Right lobe of liver (tissue), 6 donors: Measurements from ENCODE around the gene ENTR1. TPM values are rescaled to one million over a fixed set of nuclear protein-coding genes. Genes with fewer than 3 reads are reported as not detected.

Experiments
- ATAC-seq, 4 donors: fragments of 200-7000 bp; cut with Tn5 transposase; one replicate each; pipeline ENCODE4 v1.9.1; 2020; ENCODE audit warnings: mild to moderate bottlenecking in 4 of 4, moderate library complexity in 4 of 4
- DNase-seq, 3 donors: peaks; one replicate each; pipeline ENCODE4 v3.0.0-alpha.2; 2020
- H3K27ac ChIP-seq, 3 donors: fragments of 200-600 bp; one replicate each; pipeline ENCODE4 v1.8.0; 2022
- H3K27me3 ChIP-seq, 2 donors: fragments of 200-600 bp; one replicate each; pipeline ENCODE4 v1.8.0; 2022
- H3K36me3 ChIP-seq, 4 donors: fragments of 200-600 bp; sonication (generic) in 1 of 4; one replicate each; pipeline versions ENCODE4 v1.5.1 to v1.8.0; 2017 to 2022; ENCODE audit warnings: control low read depth in 1 of 4
- H3K4me1 ChIP-seq, 4 donors: fragments of 200-600 bp; sonication (generic) in 1 of 4; one replicate each; pipeline versions ENCODE4 v1.5.1 to v1.8.0; 2017 to 2022; ENCODE audit warnings: control low read depth in 1 of 4
- H3K4me3 ChIP-seq, 3 donors: fragments of 200-600 bp; one replicate each; pipeline ENCODE4 v1.8.0; 2022
- H3K9me3 ChIP-seq, 4 donors: fragments of 200-600 bp; sonication (generic) in 1 of 4; one replicate each; pipeline versions ENCODE4 v1.5.1 to v1.8.0; 2017 to 2022; ENCODE audit warnings: control low read depth in 1 of 4
- POLR2A ChIP-seq: fragments of 450-650 bp; IDR thresholded peaks from one replicate; pipeline ENCODE4 v1.6.1; 2017; ENCODE audit warnings: antibody characterized with exemption, mild to moderate bottlenecking
- WGBS: methylation state at CpG from one replicate; pipeline ENCODE4 v1.1.6; 2018; ENCODE audit warnings: low coverage, low lambda C conversion rate; ENCODE audit not compliant: insufficient coverage; ENCODE audit errors: missing lambda C conversion rate; 5-methylcytosine and 5-hydroxymethylcytosine counted together
- intact Hi-C, 2 donors: fragments of 100-400 bp; cut with DNase I; formaldehyde crosslinking; loops; one replicate each; pipeline versions ENCODE4 v1.11.2 to v1.14.1; 2022
- total RNA-seq, 6 experiments: library from RNA; depleted of rRNA in 2 of 6; stranded (reverse); fragments of >200 nt in 2 of 6; fragmentation: NEBNext Ultra II Directional in 3 of 6; extraction: Animal tissue kit (Norgen Biotek cat#: 25700) in 3 of 6; gene quantifications; one replicate each; pipeline versions ENCODE4 v1.1.0 to v1.2.4, GENCODE V29; 2016 to 2023
- TF ChIP-seq, protein P1 (sequence below), 4 donors: fragments of 200-600 bp in 3 of 4; fragments of 450-650 bp in 1 of 4; IDR thresholded peaks; one replicate each; pipeline versions ENCODE4 v1.5.1 to v1.8.0; 2016 to 2022; ENCODE audit warnings: antibody characterized with exemption in 4 of 4, mild to moderate bottlenecking in 2 of 4
- donor health status: DM: no; HTN: yes; CAD: no.
- donor health status: DM: no; HTN: no; CAD: no.
- donor health status: DM: no; HTN: no; CAD: no.
- donor health status: DM: no; HTN: yes; CAD: no.
- donor health status: DM: no; HTN: yes; CAD: no.

ENTR1 gene
- total RNA-seq, 6 experiments from 2014 or later = 27.9 to 53.5 (median 35.4) TPM

DNA sequence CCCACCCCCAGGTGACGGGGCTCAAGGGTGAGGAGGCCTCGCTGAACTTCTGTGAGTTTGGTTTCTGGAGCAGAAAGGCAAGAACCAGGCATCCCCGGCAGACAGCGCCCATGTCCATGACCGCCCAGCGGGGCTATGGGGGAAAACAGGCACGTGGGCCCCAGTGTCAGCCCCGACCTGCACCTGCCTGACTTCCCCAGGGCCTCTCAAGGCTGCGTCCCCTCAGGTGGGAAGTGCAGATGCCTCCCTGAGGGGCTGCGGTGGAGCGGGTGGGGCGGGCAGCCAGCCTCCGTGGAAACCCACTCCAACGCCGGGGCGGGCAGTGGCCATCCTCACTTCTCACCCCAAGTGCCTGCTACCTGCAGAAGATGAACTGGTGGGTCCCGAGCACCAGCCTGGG is 30.0 kb downstream of the ENTR1 start:
- H3K4me3 ChIP-seq = no peak overlapping the region
- no peaks in the 10 kb centered on the region for H3K27me3 ChIP-seq
- peaks cover 0 to 39% (median 9%) of the 10 kb centered on the region in 4 donors for H3K36me3 ChIP-seq
- TF ChIP-seq POLR2A = no peak
- TF ChIP-seq, protein P1, sequence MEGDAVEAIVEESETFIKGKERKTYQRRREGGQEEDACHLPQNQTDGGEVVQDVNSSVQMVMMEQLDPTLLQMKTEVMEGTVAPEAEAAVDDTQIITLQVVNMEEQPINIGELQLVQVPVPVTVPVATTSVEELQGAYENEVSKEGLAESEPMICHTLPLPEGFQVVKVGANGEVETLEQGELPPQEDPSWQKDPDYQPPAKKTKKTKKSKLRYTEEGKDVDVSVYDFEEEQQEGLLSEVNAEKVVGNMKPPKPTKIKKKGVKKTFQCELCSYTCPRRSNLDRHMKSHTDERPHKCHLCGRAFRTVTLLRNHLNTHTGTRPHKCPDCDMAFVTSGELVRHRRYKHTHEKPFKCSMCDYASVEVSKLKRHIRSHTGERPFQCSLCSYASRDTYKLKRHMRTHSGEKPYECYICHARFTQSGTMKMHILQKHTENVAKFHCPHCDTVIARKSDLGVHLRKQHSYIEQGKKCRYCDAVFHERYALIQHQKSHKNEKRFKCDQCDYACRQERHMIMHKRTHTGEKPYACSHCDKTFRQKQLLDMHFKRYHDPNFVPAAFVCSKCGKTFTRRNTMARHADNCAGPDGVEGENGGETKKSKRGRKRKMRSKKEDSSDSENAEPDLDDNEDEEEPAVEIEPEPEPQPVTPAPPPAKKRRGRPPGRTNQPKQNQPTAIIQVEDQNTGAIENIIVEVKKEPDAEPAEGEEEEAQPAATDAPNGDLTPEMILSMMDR (IDR thresholded peaks at IDR 0.05) = no peak
- H3K27ac ChIP-seq = no peak overlapping the region
- no peak for ATAC-seq
- H3K9me3 ChIP-seq = no peaks in the 10 kb centered on the region
- intact Hi-C loops = no loop called here
- peaks cover 0 to 14% (median 0%) of the 10 kb centered on the region in 4 donors for H3K4me1 ChIP-seq
- no peak for DNase-seq
- 88% methylated on average over 9 of the region's 17 CpGs for WGBS

DNA sequence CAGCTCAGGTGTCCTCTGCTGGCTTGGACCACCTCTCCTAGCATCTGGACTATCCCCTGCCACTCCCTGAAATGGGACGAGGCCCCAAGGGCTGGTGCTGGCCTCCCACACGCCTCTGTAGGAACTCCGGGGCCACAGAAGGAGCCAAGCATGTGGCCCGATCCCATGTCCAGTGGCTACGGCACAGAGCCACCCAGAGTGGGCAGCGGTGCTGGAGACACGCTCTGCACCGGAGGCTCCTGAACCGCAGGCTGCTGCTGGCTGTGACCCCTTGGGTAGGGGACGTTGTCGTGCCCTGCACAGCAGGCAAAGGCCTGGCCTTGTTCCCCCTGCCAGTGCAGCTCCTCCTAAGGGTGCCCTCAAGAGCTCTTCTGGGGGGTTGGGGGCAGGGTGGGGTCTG is 30.5 kb downstream of the ENTR1 start:
- H3K27ac ChIP-seq = no peak overlapping the region
- no peaks in the 10 kb centered on the region for H3K9me3 ChIP-seq
- ATAC-seq (no peak), DNase-seq (no peak)
- TF ChIP-seq POLR2A = no peak
- TF ChIP-seq, protein P1 (IDR thresholded peaks at IDR 0.05) = no peak
- intact Hi-C loops = no loop called here
- WGBS = no CpG with 5 or more reads among the region's 11 CpGs
- H3K36me3 ChIP-seq = peaks cover 0 to 39% (median 9%) of the 10 kb centered on the region in 4 donors
- H3K27me3 ChIP-seq = no peaks in the 10 kb centered on the region
- H3K4me3 ChIP-seq = no peak overlapping the region
- H3K4me1 ChIP-seq = peaks cover 0 to 14% (median 0%) of the 10 kb centered on the region in 4 donors

DNA sequence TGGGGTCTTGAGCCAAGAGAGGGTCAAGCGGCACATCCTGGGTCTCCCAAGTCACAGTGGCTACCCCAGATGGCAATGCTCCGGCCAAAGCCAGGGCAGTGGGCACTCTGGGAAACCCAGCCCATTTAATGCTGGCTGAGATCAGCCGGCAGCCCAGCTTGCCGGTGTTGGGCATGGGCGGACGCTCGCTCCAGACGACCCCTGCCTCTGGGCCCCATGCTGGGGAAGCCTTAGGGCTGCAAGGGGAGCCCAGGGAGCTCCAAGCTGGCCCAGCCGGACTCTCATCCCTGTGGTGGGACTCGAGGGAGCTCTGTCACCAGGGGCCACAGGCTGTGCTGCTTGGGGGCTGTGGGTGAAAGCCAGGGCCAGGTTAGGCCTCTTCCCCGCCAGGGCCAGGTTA is 31.0 kb downstream of the ENTR1 start:
- Histone ChIP-seq H3K9me3 (no peaks in the 10 kb centered on the region), H3K27me3 (no peaks in the 10 kb centered on the region), H3K27ac (no peak overlapping the region), H3K4me3 (no peak overlapping the region), H3K36me3 (peaks cover 0 to 35% (median 9%) of the 10 kb centered on the region in 4 donors), H3K4me1 (peaks cover 0 to 14% (median 0%) of the 10 kb centered on the region in 4 donors)
- no CpG with 5 or more reads among the region's 11 CpGs for WGBS
- DNase-seq (no peak), ATAC-seq (no peak)
- intact Hi-C loops = no loop called here
- TF ChIP-seq, protein P1 (IDR thresholded peaks at IDR 0.05) = no peak
- TF ChIP-seq POLR2A = no peak

DNA sequence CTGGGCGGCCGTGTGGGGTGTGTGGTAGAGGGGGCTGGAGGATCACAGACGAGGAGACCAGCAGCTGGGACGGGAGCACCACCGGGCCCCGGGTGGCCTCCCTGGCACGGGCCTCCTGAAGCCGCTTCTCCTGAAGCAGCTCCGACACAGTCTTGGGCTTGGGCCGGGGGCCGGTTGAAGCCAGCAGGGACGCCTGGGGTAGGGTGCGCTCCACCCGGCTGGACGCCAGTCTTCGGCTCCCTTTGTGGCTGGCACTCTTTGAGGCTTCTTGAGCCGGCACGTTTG is 31.5 kb downstream of the ENTR1 start:
- peaks cover 0 to 14% (median 0%) of the 10 kb centered on the region in 4 donors for H3K4me1 ChIP-seq
- no CpG with 5 or more reads among the region's 18 CpGs for WGBS
- intact Hi-C loops = no loop called here
- H3K27me3 ChIP-seq = no peaks in the 10 kb centered on the region
- no peak overlapping the region for H3K27ac ChIP-seq
- TF ChIP-seq POLR2A = no peak
- TF ChIP-seq, protein P1 (IDR thresholded peaks at IDR 0.05) = no peak
- ATAC-seq = no peak
- H3K36me3 ChIP-seq = peaks cover 0 to 30% (median 8%) of the 10 kb centered on the region in 4 donors
- H3K4me3 ChIP-seq = no peak overlapping the region
- no peaks in the 10 kb centered on the region for H3K9me3 ChIP-seq
- no peak for DNase-seq
